Measurements from ENCODE around the gene CHRNG.
A peak's percentile ranks its signal among the peaks of the same experiment; 100 is the strongest.

Gene CHRNG

GRCh38 chr2:232505856-232506255 lies 33.6 kb upstream of the CHRNG start:
- no peak for DNase-seq

- no peak for DNase-seq
Observed at GRCh38 chr2:232506709-232507108, 32.8 kb upstream of the CHRNG start.

- no peak for DNase-seq
Observed at GRCh38 chr2:232508251-232508650, 31.2 kb upstream of the CHRNG start.

GRCh38 chr2:232511336-232511890 lies 28.1 kb upstream of the CHRNG start:
- DNase-seq, result no peak

- DNase-seq, result no peak
Observed at GRCh38 chr2:232512602-232513001, 26.9 kb upstream of the CHRNG start.

- DNase-seq, result no peak
Observed at GRCh38 chr2:232513353-232513752, 26.1 kb upstream of the CHRNG start.

GRCh38 chr2:232515639-232516038 lies 23.9 kb upstream of the CHRNG start:
- DNase-seq, result no peak

GRCh38 chr2:232516551-232516950 lies 22.9 kb upstream of the CHRNG start:
- no peak for DNase-seq

- DNase-seq, result no peak
Observed at GRCh38 chr2:232518844-232519243, 20.6 kb upstream of the CHRNG start.

GRCh38 chr2:232519581-232520438 lies 19.7 kb upstream of the CHRNG start, which contains the start of gene PRSS56:
PRSS56 (plus strand) TSS chr2:232520388; CDS start chr2:232520599, 211 bp downstream.
- DNase-seq, result no peak

- DNase-seq, result no peak
Observed at GRCh38 chr2:232520489-232520888, 19.0 kb upstream of the CHRNG start.

GRCh38 chr2:232521098-232521497 lies 18.4 kb upstream of the CHRNG start:
- no peak for DNase-seq

GRCh38 chr2:232521959-232522622 lies 17.4 kb upstream of the CHRNG start:
- DNase-seq, result peak; percentile 82

- no peak for DNase-seq
Observed at GRCh38 chr2:232522623-232523401, 16.7 kb upstream of the CHRNG start.

GRCh38 chr2:232523402-232523681 lies 16.1 kb upstream of the CHRNG start:
- DNase-seq, result no peak

- DNase-seq, result peak; percentile 66
Observed at GRCh38 chr2:232523682-232524597, 15.6 kb upstream of the CHRNG start.

GRCh38 chr2:232524771-232525170 lies 14.7 kb upstream of the CHRNG start:
- no peak for DNase-seq

- no peak for DNase-seq
Observed at GRCh38 chr2:232525199-232525598, 14.3 kb upstream of the CHRNG start.

GRCh38 chr2:232525791-232526371 lies 13.6 kb upstream of the CHRNG start, which contains the start of gene CHRND:
CHRND (plus strand) TSS chr2:232526160; CDS start chr2:232526216, 56 bp downstream.
- DNase-seq, result peak; percentile 82

GRCh38 chr2:232526372-232526941 lies 13.0 kb upstream of the CHRNG start:
- no peak for DNase-seq

- no peak for DNase-seq
Observed at GRCh38 chr2:232527905-232528470, 11.5 kb upstream of the CHRNG start.

All from right forelimb (tissue), 1 donor.